Measurements from ENCODE around the gene ELMOD3. TPM values are rescaled to one million over a fixed set of nuclear protein-coding genes. Genes with fewer than 3 reads are reported as not detected.

Gene ELMOD3
- total and polyA plus RNA-seq, 8 donors, result 20.8 to 40.5 (median 31.8) TPM

GRCh38 chr2:85439986-85440385 lies 85.4 kb downstream of the ELMOD3 start:
- H3K4me1 ChIP-seq, result peaks cover 12 to 47% of the 10 kb centered on the region in 2 donors
- intact Hi-C loops (cut with DNase I), result no loop called here
- H3K4me3 ChIP-seq, result no peak overlapping the region
- ATAC-seq (no peak), DNase-seq (peak in 1 of 4 donors; percentile 8)
- H3K27me3 ChIP-seq, result no peaks in the 10 kb centered on the region
- TF ChIP-seq CTCF (IDR thresholded peaks at IDR 0.05), result no peak
- no peaks in the 10 kb centered on the region for H3K9me3 ChIP-seq
- H3K27ac ChIP-seq, result no peak overlapping the region
- H3K36me3 ChIP-seq, result no peaks in the 10 kb centered on the region

- no peaks in the 10 kb centered on the region for H3K36me3 ChIP-seq
- DNase-seq, result no peak
- no peak overlapping the region for H3K27ac ChIP-seq
- no peak for ATAC-seq
- no peaks in the 10 kb centered on the region for H3K27me3 ChIP-seq
- no peak for TF ChIP-seq CTCF (IDR thresholded peaks at IDR 0.05)
- H3K4me1 ChIP-seq, result peaks cover 12 to 40% of the 10 kb centered on the region in 2 donors
- intact Hi-C loops (cut with DNase I), result no loop called here
- no peak overlapping the region for H3K4me3 ChIP-seq
- H3K9me3 ChIP-seq, result no peaks in the 10 kb centered on the region
These were observed 86.2 kb downstream of the ELMOD3 start for GRCh38 chr2:85440729-85441128.

Other genes starting within 250 kb of the ELMOD3 start
- gene TCF7L1, start 221.4 kb upstream of the ELMOD3 start, total RNA-seq, result 10 to 100 TPM; 16.4 to 17.7 TPM
- gene TCF7L1, start 221.4 kb upstream of the ELMOD3 start, polyA plus RNA-seq (ENCODE audit: insufficient read length in 6 of 6), result 10 to 100 TPM; 53.2 to 63.9 (median 59.4) TPM
- gene TGOLN2, start 26.8 kb upstream of the ELMOD3 start, total RNA-seq, result 100 to 1,000 TPM; 122 to 133 TPM
- gene TGOLN2, start 26.8 kb upstream of the ELMOD3 start, polyA plus RNA-seq (ENCODE audit: insufficient read length in 6 of 6), result 100 to 1,000 TPM in 2 of 6 donors, 10 to 100 TPM in 4; 90.3 to 104 (median 97.6) TPM
- 10 to 100 TPM; 67.6 to 68.1 TPM for gene RETSAT, start 241 bp upstream of the ELMOD3 start, total RNA-seq
- gene RETSAT, start 241 bp upstream of the ELMOD3 start, polyA plus RNA-seq (ENCODE audit: insufficient read length in 6 of 6), result 10 to 100 TPM; 24.5 to 30.4 (median 28.5) TPM
- 100 to 1,000 TPM; 340 to 418 TPM for gene CAPG, start 55.6 kb downstream of the ELMOD3 start, total RNA-seq
- 10 to 100 TPM; 45.8 to 60.1 (median 51.8) TPM for gene CAPG, start 55.6 kb downstream of the ELMOD3 start, polyA plus RNA-seq (ENCODE audit: insufficient read length in 6 of 6)
- under 1 TPM; 0.60 to 0.90 TPM for gene SH2D6, start 63.9 kb downstream of the ELMOD3 start, total RNA-seq
- gene SH2D6, start 63.9 kb downstream of the ELMOD3 start, polyA plus RNA-seq (ENCODE audit: insufficient read length in 6 of 6), result 1 to 10 TPM in 2 of 6 donors, under 1 TPM in 4; 0.42 to 1.3 (median 0.80) TPM
- gene MAT2A, start 184.4 kb downstream of the ELMOD3 start, total RNA-seq, result 100 to 1,000 TPM; 135 to 194 TPM
- gene MAT2A, start 184.4 kb downstream of the ELMOD3 start, polyA plus RNA-seq (ENCODE audit: insufficient read length in 6 of 6), result 100 to 1,000 TPM; 287 to 341 (median 313) TPM
- gene GGCX, start 206.7 kb downstream of the ELMOD3 start, total RNA-seq, result 100 to 1,000 TPM in 1 of 2 donors, 10 to 100 TPM in 1; 71.8 to 126 TPM
- 10 to 100 TPM; 31.9 to 37.9 (median 37.0) TPM for gene GGCX, start 206.7 kb downstream of the ELMOD3 start, polyA plus RNA-seq (ENCODE audit: insufficient read length in 6 of 6)
- 100 to 1,000 TPM; 176 to 250 TPM for gene VAMP8, start 222.8 kb downstream of the ELMOD3 start, total RNA-seq
- gene VAMP8, start 222.8 kb downstream of the ELMOD3 start, polyA plus RNA-seq (ENCODE audit: insufficient read length in 6 of 6), result 10 to 100 TPM; 51.8 to 76.7 (median 62.4) TPM
- 10 to 100 TPM; 58.2 to 87.7 TPM for gene VAMP5, start 229.7 kb downstream of the ELMOD3 start, total RNA-seq
- gene VAMP5, start 229.7 kb downstream of the ELMOD3 start, polyA plus RNA-seq (ENCODE audit: insufficient read length in 6 of 6), result 10 to 100 TPM; 49.6 to 65.9 (median 55.7) TPM
- 100 to 1,000 TPM; 101 to 107 TPM for gene RNF181, start 241.0 kb downstream of the ELMOD3 start, total RNA-seq
- gene RNF181, start 241.0 kb downstream of the ELMOD3 start, polyA plus RNA-seq (ENCODE audit: insufficient read length in 6 of 6), result 100 to 1,000 TPM in 3 of 6 donors, 10 to 100 TPM in 3; 94.9 to 109 (median 101) TPM
- 10 to 100 TPM; 28.2 to 39.6 TPM for gene TMEM150A, start 247.9 kb downstream of the ELMOD3 start, total RNA-seq
- 10 to 100 TPM; 11.5 to 16.7 (median 13.2) TPM for gene TMEM150A, start 247.9 kb downstream of the ELMOD3 start, polyA plus RNA-seq (ENCODE audit: insufficient read length in 6 of 6)